22Rv1 (cell line): ENCODE measurements around the gene RAD50.

Source experiments
- ZFX ChIP-seq: fragments of 450-650 bp; IDR thresholded peaks from 2 replicates; pipeline ENCODE4 v1.6.1; 2017; ENCODE audit warnings: antibody characterized with exemption, borderline replicate concordance
- TF ChIP-seq, protein P1 (sequence below): fragments of 450-650 bp; IDR thresholded peaks from 2 replicates; pipeline ENCODE4 v1.5.1; 2017; ENCODE audit warnings: mild to moderate bottlenecking

GRCh38 chr5:132607095-132607494, 50.3 kb downstream of the RAD50 start:
- TF ChIP-seq, protein P1, sequence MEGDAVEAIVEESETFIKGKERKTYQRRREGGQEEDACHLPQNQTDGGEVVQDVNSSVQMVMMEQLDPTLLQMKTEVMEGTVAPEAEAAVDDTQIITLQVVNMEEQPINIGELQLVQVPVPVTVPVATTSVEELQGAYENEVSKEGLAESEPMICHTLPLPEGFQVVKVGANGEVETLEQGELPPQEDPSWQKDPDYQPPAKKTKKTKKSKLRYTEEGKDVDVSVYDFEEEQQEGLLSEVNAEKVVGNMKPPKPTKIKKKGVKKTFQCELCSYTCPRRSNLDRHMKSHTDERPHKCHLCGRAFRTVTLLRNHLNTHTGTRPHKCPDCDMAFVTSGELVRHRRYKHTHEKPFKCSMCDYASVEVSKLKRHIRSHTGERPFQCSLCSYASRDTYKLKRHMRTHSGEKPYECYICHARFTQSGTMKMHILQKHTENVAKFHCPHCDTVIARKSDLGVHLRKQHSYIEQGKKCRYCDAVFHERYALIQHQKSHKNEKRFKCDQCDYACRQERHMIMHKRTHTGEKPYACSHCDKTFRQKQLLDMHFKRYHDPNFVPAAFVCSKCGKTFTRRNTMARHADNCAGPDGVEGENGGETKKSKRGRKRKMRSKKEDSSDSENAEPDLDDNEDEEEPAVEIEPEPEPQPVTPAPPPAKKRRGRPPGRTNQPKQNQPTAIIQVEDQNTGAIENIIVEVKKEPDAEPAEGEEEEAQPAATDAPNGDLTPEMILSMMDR = no peak
- TF ChIP-seq ZFX = no peak
